GM13976 (cell line): ENCODE measurements around the gene ARID2.

Experiments
- DNase-seq: peaks from one replicate; pipeline ENCODE4 v3.0.0; 2012; ENCODE audit warnings: low spot score
- CTCF ChIP-seq: IDR thresholded peaks from 2 replicates; pipeline ENCODE4 v1.5.1; 2012; ENCODE audit warnings: borderline replicate concordance, mild to moderate bottlenecking; ENCODE audit not compliant: insufficient read depth; ENCODE audit errors: extremely low read depth, missing control alignments, control extremely low read depth
- in situ Hi-C: fragments of 300-500 bp; cut with MboI; formaldehyde crosslinking; loops from one replicate; pipeline ENCODE4 v1.12.0; 2022; ENCODE audit warnings: low sequenced_read_pairs, mixed read lengths, inconsistent platforms; ENCODE audit not compliant: unreplicated experiment

The ARID2 gene

GRCh38 chr12:45828402-45828801, 98.9 kb downstream of the ARID2 start:
- no peak for TF ChIP-seq CTCF
- DNase-seq = no peak
- in situ Hi-C loops = no loop called here

GRCh38 chr12:45831590-45831989, 102.1 kb downstream of the ARID2 start:
- no peak for TF ChIP-seq CTCF
- no peak for DNase-seq
- in situ Hi-C loops = no loop called here

GRCh38 chr12:45833401-45833800, 103.9 kb downstream of the ARID2 start:
- in situ Hi-C loops = no loop called here
- DNase-seq = no peak
- no peak for TF ChIP-seq CTCF

GRCh38 chr12:45834809-45835208, 105.3 kb downstream of the ARID2 start:
- DNase-seq = no peak
- in situ Hi-C loops = no loop called here
- TF ChIP-seq CTCF = no peak

- no peak for DNase-seq
These were observed 110.4 kb downstream of the ARID2 start for GRCh38 chr12:45839917-45840316.

GRCh38 chr12:45849289-45849688, 119.8 kb downstream of the ARID2 start:
- no peak for TF ChIP-seq CTCF
- in situ Hi-C loops = no loop called here
- DNase-seq = no peak

More at GRCh38 chr12:45839917-45840316, 110.4 kb downstream of the ARID2 start:
- no peak for TF ChIP-seq CTCF
- in situ Hi-C loops = no loop called here

GRCh38 chr12:45850302-45850701, 120.8 kb downstream of the ARID2 start:
- in situ Hi-C loops = no loop called here
- no peak for DNase-seq
- no peak for TF ChIP-seq CTCF
